Mesothelial cell of epicardium (in vitro differentiated cells): ENCODE results near the gene ASTL. TPM values are rescaled to one million over a fixed set of nuclear protein-coding genes. Genes with fewer than 3 reads are reported as not detected.

Experiments
- DNase-seq, 2 experiments: peaks; one replicate each; pipeline ENCODE4 v3.0.0; 2021; ENCODE audit warnings: low spot score in 2 of 2; ENCODE audit not compliant: unreplicated experiment in 2 of 2
- H3K27ac Mint-ChIP-seq: 2 replicates; pipeline ENCODE4 v1.8.0; 2021; ENCODE audit warnings: mixed read lengths
- H3K27me3 Mint-ChIP-seq: 2 replicates; pipeline ENCODE4 v1.8.0; 2021; ENCODE audit warnings: low read depth, mixed read lengths
- H3K36me3 Mint-ChIP-seq: 2 replicates; pipeline ENCODE4 v1.8.0; 2021; ENCODE audit warnings: mixed read lengths
- H3K4me1 Mint-ChIP-seq: 2 replicates; pipeline ENCODE4 v1.8.0; 2021; ENCODE audit warnings: mixed read lengths
- H3K4me3 Mint-ChIP-seq: 2 replicates; pipeline ENCODE4 v1.8.0; 2021; ENCODE audit warnings: mild to moderate bottlenecking, moderate library complexity, mixed read lengths
- H3K9me3 Mint-ChIP-seq: 2 replicates; pipeline ENCODE4 v1.8.0; 2021; ENCODE audit warnings: mixed read lengths
- total RNA-seq: library from RNA; stranded (reverse); gene quantifications from 3 replicates; pipeline ENCODE4 v1.2.1, GENCODE V29; 2021
- TF ChIP-seq, protein P1 (sequence below): fragments of 200-600 bp; sonication (generic); IDR thresholded peaks from one replicate; pipeline ENCODE4 v1.5.0; 2021; ENCODE audit warnings: antibody characterized with exemption; ENCODE audit not compliant: unreplicated experiment

The ASTL gene
- total RNA-seq, 1 donor from 2014 or later, result 1.2 TPM

DNA sequence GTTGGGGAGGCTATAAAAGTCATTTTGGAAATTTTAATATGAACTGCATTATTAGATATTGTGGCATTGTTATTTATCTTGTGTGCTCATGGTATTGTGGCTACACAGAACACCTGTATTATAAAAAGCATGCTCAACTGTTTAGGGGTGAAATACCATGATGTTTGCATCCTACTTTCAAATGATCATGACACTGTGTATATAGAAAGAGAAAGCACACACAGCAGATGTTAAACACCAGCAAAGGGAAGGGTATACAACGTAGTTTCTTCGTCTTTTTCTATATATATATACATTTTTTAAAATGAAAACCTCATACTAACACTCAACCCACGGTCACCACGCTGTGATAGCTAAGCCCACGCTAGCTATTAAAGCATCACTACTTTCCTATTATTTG, 43.2 kb upstream of the ASTL start:
- TF ChIP-seq, protein P1, sequence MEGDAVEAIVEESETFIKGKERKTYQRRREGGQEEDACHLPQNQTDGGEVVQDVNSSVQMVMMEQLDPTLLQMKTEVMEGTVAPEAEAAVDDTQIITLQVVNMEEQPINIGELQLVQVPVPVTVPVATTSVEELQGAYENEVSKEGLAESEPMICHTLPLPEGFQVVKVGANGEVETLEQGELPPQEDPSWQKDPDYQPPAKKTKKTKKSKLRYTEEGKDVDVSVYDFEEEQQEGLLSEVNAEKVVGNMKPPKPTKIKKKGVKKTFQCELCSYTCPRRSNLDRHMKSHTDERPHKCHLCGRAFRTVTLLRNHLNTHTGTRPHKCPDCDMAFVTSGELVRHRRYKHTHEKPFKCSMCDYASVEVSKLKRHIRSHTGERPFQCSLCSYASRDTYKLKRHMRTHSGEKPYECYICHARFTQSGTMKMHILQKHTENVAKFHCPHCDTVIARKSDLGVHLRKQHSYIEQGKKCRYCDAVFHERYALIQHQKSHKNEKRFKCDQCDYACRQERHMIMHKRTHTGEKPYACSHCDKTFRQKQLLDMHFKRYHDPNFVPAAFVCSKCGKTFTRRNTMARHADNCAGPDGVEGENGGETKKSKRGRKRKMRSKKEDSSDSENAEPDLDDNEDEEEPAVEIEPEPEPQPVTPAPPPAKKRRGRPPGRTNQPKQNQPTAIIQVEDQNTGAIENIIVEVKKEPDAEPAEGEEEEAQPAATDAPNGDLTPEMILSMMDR, result no peak
- Mint-ChIP-seq H3K4me1 (peaks cover 3% of the 10 kb centered on the region), H3K9me3 (no peaks in the 10 kb centered on the region), H3K27ac (no peak overlapping the region), H3K27me3 (peaks cover 8% of the 10 kb centered on the region), H3K36me3 (peaks cover 21% of the 10 kb centered on the region), H3K4me3 (no peak overlapping the region)
- DNase-seq, result no peak

GRCh38 chr2:96180521-96180920, 42.2 kb upstream of the ASTL start:
- TF ChIP-seq, protein P1, result no peak

GRCh38 chr2:96180002-96180401, 41.7 kb upstream of the ASTL start:
- peaks cover 3% of the 10 kb centered on the region for H3K4me1 Mint-ChIP-seq
- H3K27ac Mint-ChIP-seq, result no peak overlapping the region
- DNase-seq, result no peak
- no peak overlapping the region for H3K4me3 Mint-ChIP-seq
- H3K27me3 Mint-ChIP-seq, result peaks cover 12% of the 10 kb centered on the region
- peaks cover 13% of the 10 kb centered on the region for H3K36me3 Mint-ChIP-seq
- TF ChIP-seq, protein P1, result no peak
- no peaks in the 10 kb centered on the region for H3K9me3 Mint-ChIP-seq

More at GRCh38 chr2:96180521-96180920, 42.2 kb upstream of the ASTL start:
- peaks cover 18% of the 10 kb centered on the region for H3K36me3 Mint-ChIP-seq
- no peak overlapping the region for H3K27ac Mint-ChIP-seq
- H3K4me3 Mint-ChIP-seq, result no peak overlapping the region
- DNase-seq, result no peak
- peaks cover 12% of the 10 kb centered on the region for H3K27me3 Mint-ChIP-seq
- H3K4me1 Mint-ChIP-seq, result peaks cover 3% of the 10 kb centered on the region
- no peaks in the 10 kb centered on the region for H3K9me3 Mint-ChIP-seq

DNA sequence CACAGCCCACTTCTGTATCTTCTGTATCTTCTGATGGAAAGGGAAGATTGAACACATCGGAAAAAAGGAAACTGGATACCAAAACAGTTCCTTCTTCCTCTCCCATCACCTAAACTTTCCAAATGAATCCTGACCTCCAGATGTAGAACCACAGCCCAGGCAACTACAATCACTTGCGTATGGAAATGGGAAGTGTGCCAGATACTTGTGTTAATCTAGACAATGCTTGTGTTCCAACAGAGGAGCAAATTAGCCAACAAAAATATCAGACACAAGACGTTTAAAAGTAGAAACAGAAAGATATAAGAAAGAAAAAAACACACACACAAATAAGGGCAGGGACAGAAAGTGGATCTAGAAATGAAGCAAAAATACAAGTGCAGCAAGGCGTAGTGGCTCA, 38.4 kb upstream of the ASTL start:
- no peak overlapping the region for H3K4me3 Mint-ChIP-seq
- peaks cover 10% of the 10 kb centered on the region for H3K4me1 Mint-ChIP-seq
- H3K9me3 Mint-ChIP-seq, result no peaks in the 10 kb centered on the region
- no peak for DNase-seq
- TF ChIP-seq, protein P1, result no peak
- no peaks in the 10 kb centered on the region for H3K36me3 Mint-ChIP-seq
- peaks cover 12% of the 10 kb centered on the region for H3K27me3 Mint-ChIP-seq
- H3K27ac Mint-ChIP-seq, result no peak overlapping the region

GRCh38 chr2:96175951-96176350, 37.6 kb upstream of the ASTL start:
- Mint-ChIP-seq H3K27me3 (peaks cover 12% of the 10 kb centered on the region), H3K9me3 (no peaks in the 10 kb centered on the region), H3K36me3 (no peaks in the 10 kb centered on the region), H3K27ac (no peak overlapping the region), H3K4me1 (peaks cover 10% of the 10 kb centered on the region), H3K4me3 (no peak overlapping the region)
- TF ChIP-seq, protein P1, result no peak
- DNase-seq, result no peak
